Raji (cell line): Measurements from ENCODE around the gene ACTR3C.

Experiments
- POLR2A ChIP-seq: IDR thresholded peaks from 2 replicates; pipeline ENCODE4 v1.6.1; 2011; ENCODE audit warnings: low read depth, low read length, control low read depth; ENCODE audit not compliant: insufficient read depth

ACTR3C gene

GRCh38 chr7:150343225-150343624 lies 19.9 kb upstream of the ACTR3C start:
- TF ChIP-seq POLR2A, result no peak

- TF ChIP-seq POLR2A, result no peak
These were observed 18.7 kb upstream of the ACTR3C start for GRCh38 chr7:150342121-150342408.

GRCh38 chr7:150341263-150342120 lies 18.1 kb upstream of the ACTR3C start, which contains the start of gene RARRES2:
Gene RARRES2, minus strand, starts transcription at chr7:150341629. Its CDS starts 1,020 bp downstream, at chr7:150340609.
- TF ChIP-seq POLR2A, result no peak

GRCh38 chr7:150340875-150341262 lies 17.5 kb upstream of the ACTR3C start:
- TF ChIP-seq POLR2A, result no peak

- no peak for TF ChIP-seq POLR2A
These were observed 16.8 kb upstream of the ACTR3C start for GRCh38 chr7:150340024-150340749.

- TF ChIP-seq POLR2A, result no peak
These were observed 16.1 kb upstream of the ACTR3C start for GRCh38 chr7:150339409-150339809.

GRCh38 chr7:150338166-150338829 lies 15.0 kb upstream of the ACTR3C start:
- TF ChIP-seq POLR2A, result no peak

GRCh38 chr7:150337659-150338081 lies 14.3 kb upstream of the ACTR3C start:
- TF ChIP-seq POLR2A, result no peak

- no peak for TF ChIP-seq POLR2A
These were observed 13.8 kb upstream of the ACTR3C start for GRCh38 chr7:150337179-150337578.

GRCh38 chr7:150336746-150337145 lies 13.4 kb upstream of the ACTR3C start:
- no peak for TF ChIP-seq POLR2A

- no peak for TF ChIP-seq POLR2A
These were observed 12.4 kb upstream of the ACTR3C start for GRCh38 chr7:150335774-150336112.

GRCh38 chr7:150335108-150335773 lies 11.9 kb upstream of the ACTR3C start:
- no peak for TF ChIP-seq POLR2A

- no peak for TF ChIP-seq POLR2A
These were observed 10.8 kb upstream of the ACTR3C start for GRCh38 chr7:150334108-150334507.

- TF ChIP-seq POLR2A, result no peak
These were observed 10.3 kb upstream of the ACTR3C start for GRCh38 chr7:150333659-150334058.
